ENCODE results near the gene MIA2.
"Not testable (repeated sequence)": the region's sequence is repeated elsewhere in the genome, so short reads cannot be mapped to it uniquely, and the experiment has no call there.

Gene MIA2

DNA sequence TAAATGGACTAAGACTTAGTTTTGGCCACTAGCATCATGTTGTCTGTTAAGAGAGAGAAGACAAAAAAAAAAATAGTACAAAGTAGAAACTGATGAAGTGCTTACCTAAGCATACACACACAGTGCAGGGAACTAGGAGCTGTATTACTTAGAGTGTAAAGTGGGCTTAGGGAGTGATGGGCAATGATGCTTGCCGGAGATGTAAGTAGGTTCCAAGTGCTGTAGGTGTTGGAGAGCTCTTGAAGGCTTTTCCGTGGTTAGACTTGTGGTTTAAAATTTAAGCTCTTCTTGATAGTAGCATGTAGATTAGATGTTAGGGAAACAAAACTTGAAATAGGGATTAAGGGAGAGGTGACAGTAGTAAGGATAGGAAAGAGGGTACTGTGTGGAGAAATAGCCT lies 34.7 kb downstream of the MIA2 start:
- peak in 1 of 2 experiments; percentile 7 for DNase-seq

DNA sequence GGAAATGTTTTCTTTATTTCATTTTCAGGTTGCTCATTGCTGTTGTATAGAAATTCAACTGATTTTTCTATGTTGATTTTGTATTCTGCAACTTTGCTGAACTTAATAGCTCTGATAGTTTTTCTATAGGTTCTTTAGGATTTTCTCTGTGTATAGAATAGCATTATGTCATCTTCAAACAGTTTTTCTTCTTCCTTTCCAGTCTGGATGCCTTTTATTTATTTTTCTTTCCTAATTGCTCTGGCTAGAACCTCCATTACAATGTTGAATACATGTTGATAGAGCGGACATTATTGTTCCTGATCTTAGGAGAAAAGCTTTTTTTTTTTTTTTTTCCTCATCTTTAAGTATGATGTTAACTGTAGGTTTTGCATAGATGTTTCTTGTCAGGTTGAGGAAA lies 39.2 kb downstream of the MIA2 start:
- DNase-seq, result no peak

- DNase-seq, result no peak
These were observed 41.7 kb downstream of the MIA2 start for GRCh38 chr14:39275395-39275794.

GRCh38 chr14:39276005-39276404 lies 42.3 kb downstream of the MIA2 start:
- DNase-seq, result no peak

DNA sequence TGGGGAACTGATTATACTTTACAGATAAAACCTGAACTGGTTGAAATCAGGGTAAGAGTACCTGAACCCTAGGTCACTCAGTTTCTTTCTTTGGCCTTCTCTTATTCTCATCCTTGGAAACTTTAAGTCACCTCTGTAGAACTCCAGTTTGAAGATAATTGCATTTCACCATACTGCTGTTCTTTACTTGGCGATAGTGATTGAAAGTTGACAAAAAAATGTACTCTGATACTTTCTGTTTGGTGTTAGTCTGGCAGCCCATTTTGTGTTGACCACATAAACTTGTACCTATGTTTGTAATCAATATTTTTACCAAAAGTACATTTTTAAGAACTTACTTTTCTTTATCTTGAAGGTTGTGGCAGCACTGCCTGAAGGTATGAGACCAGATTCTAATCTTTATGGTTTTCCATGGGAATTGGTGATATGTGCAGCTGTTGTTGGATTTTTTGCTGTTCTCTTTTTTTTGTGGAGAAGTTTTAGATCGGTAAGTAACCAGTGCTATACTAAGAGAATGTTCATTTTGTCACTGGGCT lies 42.9 kb downstream of the MIA2 start:
- no peak for DNase-seq

- DNase-seq, result no peak
These were observed 45.8 kb downstream of the MIA2 start for GRCh38 chr14:39279515-39279914.

DNA sequence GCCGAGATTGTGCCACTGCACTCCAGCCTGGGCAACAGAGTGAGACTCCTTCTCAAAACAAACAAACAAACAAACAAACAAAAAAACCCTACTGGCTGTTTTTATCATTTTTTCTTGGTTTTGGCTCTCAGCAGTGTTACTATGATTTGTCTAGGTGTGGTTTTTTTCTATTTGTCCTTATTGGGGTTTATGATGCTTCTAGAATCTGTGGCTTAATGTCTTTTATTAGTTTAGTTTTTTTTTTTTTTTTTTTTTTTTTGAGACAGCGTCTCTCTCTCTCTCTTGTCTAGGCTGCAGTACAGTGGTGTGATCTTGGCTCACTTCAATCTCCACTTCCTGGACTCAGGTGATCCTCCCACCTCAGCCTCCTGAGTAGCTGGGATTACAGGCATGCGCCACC lies 47.0 kb downstream of the MIA2 start:
- DNase-seq, result not testable (repeated sequence)

DNA sequence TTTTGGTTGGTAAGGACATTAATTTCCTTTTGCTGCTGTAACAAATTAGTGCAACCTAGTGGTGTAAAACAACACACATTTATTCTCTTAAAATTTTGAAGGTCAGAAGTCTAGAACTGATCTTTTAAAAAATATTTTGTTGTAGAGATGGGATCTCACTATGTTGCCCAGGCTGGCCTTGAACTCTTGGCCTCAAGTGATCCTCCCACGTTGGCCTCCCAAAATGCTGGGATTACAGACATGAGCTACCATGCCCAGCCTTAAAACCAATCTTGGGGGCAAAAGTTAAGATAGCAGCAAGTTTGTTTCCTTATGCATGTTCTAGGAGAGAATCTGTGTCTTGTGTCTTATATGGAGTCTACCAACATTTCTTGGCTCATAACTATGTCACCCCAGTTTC lies 55.8 kb downstream of the MIA2 start:
- no peak for DNase-seq

- DNase-seq, result no peak
These were observed 58.0 kb downstream of the MIA2 start for GRCh38 chr14:39291701-39292100.

GRCh38 chr14:39293629-39294028 lies 59.9 kb downstream of the MIA2 start:
- DNase-seq, result no peak

- DNase-seq, result not testable (repeated sequence)
These were observed 66.7 kb downstream of the MIA2 start for GRCh38 chr14:39300389-39300788.

DNA sequence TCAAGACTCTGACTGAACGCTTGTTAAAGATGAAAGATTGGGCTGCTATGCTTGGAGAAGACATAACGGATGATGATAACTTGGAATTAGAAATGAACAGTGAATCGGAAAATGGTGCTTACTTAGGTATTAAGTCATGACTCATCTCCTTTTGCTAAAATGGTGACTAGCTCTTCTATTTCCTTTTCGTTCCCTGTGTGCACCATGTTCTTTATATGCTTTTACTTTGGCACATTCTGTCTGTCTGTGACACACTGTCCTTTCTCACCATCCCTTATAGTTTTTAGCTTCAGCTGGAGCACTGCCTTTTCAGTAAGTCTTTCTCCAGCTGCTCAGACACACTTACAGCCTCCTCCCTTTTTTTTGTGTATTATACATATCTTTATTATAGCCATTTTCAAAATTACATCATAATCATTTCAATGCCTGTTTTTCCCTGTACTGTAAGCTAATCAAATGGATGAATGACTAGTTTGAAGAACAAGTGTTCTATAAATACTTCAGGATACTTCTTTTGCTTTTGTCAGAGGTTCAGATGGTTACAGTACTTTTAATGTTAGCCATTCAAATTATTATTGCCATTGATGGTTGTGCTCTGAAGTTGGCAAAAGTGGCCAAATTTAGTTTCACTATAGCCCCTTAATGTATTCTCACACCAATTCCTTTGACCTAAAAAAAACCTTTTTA lies 68.6 kb downstream of the MIA2 start:
- DNase-seq, result no peak

DNA sequence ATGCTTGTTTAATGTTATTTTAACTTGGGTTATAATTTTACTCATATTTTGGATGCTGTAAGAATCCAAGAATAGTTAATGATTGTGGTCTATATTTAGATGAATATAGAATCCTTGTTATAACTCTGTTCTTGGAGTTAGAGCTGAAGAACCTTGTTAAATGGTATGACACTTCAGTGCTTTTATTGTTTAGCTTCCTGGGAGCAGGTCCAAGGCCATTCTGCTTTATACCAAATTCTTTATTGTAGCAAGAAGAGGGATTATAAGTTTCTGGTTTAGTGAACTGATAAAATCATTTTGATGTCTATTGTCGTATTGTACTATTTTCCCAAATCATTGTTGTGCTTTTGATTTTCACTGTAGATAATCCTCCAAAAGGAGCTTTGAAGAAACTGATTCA lies 69.4 kb downstream of the MIA2 start:
- no peak for DNase-seq

DNA sequence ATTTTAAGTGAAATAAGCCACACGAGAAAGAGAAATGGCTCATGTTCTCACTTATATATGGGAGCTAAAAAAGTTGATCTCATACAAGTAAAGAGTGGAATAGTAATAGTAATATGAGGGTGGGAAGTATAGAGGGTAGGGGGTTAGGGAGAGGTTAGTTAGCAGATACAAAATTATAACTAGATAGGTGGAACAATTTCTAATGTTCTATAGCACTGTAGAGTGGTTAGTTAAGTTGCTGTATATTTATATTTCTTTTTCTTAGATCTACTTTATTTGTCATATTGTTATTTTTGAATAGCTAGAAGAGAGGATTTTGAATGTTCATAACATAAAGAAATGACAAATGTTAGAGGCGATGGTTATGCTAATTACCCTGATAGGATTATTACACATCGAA lies 74.1 kb downstream of the MIA2 start:
- DNase-seq, result no peak

DNA sequence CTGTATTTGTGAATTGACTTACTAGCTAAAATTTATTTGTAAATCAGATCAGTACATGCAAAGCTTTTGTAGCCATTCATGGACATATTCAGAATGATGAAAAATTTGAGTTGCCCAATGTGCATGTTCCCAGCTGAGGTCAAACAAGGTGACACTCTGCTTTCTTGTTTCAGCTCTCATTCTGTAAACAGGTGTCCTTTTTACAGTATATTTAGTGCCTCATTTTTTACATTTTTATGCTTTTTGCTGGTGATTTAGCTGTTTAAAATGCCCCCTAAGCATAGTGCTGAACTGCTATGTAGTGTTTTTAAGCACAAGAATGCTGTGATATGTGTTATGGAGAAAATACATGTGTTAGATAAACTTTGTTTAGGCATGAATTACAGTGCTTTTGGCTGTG lies 76.3 kb downstream of the MIA2 start:
- DNase-seq, result no peak

DNA sequence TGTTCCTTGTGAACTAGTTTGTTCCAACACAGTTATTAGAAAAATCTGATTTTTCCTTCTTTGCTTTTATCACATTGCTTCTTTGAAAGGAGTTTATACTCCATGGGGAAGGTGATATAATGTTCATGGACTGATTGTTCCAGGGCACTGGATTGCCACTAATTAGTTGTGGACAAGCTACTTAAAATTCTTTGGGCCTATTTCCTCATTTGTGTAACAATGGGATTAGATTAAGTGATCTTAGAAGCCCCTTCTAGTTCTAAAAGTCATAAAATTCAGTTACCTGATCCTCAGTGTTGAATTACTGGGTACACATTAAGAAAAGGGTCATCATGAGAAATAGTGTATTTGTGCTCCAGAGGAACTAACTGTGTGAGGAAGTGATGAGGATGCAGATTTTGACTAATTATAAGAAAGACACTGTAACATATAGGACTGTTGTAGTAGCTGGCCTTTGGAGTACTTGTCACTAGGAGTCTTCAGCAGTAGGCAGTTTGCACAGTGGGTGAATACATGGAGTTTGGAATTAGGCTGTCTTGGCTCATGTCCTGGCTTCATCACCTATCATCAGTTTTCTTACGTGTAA lies 82.2 kb downstream of the MIA2 start:
- no peak for DNase-seq

- DNase-seq, result no peak
These were observed 83.3 kb downstream of the MIA2 start for GRCh38 chr14:39316830-39317553.

DNA sequence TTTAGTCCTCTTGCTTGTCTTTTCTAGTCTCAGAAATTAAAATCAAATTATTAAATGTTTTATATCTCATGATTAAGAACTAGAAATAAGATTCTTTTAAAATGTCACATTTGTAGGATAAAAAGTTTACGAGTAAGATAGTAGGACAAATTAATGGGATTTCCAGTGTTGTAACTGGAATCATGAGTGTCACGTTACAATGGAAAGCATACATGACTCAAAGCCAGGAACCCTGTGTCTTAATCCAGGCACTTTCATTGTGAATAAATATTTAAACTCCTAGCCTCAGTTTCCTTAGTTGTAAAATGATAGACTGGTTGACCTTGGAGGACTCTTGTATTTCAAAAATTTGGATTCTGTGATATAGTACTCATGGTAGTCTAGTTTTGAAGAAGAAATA lies 84.9 kb downstream of the MIA2 start:
- DNase-seq, result no peak

GRCh38 chr14:39319381-39319780 lies 85.7 kb downstream of the MIA2 start:
- no peak for DNase-seq

- DNase-seq, result no peak
These were observed 86.6 kb downstream of the MIA2 start for GRCh38 chr14:39320318-39320717.

DNA sequence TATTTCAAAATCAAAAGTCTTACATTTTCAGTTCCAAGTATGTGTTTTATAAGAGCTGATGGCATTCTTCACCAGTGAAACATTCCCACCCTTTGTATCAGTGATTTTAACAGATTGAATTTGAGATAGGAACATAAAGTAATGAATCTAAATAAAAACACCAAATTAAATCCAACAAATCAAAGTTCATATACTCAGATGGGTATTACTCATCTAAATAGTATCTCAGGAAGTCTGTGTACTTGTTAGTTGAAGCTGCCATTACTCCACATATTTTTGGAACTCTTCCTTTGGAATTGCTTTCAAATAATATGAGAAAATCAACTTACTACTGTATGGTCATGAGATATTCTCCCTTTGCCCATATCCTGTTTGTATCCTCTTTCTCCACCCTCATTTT lies 89.1 kb downstream of the MIA2 start:
- DNase-seq, result no peak

- no peak for DNase-seq
These were observed 90.4 kb downstream of the MIA2 start for GRCh38 chr14:39324097-39324496.

DNA sequence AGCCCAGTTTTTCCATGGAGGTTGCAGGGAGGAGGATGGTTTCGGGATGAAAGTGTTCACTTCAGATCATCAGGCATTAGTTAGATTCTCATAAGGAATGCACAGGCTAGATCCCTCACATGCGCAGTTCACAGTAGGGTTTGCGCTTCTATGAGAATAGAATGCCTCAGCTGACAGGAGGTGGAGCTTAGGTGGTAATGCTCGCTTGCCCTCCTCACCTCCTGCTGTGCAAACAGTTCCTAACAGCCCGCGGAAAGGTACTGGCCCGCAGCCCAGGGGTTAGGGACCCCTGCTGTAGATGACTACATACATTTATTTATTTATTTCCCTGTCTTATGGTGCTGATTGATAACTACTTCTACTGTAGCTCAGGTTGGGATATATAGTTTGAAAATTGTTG lies 105.3 kb downstream of the MIA2 start:
- peak in 1 of 2 experiments; percentile 18 for DNase-seq

DNA sequence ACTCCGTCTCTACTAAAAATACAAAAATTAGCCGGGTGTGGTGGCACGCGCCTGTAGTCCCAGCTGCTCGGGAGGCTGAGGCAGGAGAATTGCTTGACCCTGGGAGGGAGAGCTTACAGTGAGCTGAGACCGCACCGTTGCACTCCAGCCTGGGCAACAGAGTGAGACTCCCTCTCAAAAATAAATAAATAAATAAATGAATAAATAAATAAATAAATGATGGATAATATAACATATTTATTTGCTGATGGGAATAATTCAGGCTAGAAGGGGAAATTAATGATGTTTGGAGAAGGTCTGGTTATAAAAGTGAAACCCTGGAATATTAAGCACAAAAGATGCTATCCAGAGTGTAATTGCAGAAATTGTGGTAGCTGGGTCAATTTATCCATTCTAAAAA lies 107.4 kb downstream of the MIA2 start:
- DNase-seq, result not testable (repeated sequence)
